ENCODE data around the gene KCNJ18.
"Not testable (repeated sequence)": the region's sequence is repeated elsewhere in the genome, so short reads cannot be mapped to it uniquely, and the experiment has no call there.

KCNJ18 gene

DNA sequence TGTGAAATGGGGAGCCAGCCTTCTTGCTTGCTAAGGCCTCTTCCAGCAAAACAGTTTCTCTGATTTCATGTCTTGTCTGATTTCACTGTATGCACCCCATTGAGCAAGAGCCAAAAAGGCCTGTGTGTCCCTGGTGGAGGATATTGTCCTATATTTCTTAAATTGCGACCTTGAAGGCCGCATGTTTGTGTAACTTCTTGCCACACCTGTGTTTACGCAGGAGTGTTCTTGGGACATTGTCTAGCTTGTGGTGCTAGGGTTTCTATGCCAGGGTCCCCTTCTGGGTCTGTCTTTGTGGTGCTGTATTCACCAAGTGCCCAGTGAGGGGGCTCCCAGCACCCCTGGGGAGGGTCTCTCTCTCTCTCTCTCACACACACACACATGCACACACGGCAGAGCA, 6.8 kb downstream of the KCNJ18 start:
- H3K4me3 ChIP-seq (ENCODE audit: low read length); DNase-seq (ENCODE audit: low read depth): not testable (repeated sequence)

DNA sequence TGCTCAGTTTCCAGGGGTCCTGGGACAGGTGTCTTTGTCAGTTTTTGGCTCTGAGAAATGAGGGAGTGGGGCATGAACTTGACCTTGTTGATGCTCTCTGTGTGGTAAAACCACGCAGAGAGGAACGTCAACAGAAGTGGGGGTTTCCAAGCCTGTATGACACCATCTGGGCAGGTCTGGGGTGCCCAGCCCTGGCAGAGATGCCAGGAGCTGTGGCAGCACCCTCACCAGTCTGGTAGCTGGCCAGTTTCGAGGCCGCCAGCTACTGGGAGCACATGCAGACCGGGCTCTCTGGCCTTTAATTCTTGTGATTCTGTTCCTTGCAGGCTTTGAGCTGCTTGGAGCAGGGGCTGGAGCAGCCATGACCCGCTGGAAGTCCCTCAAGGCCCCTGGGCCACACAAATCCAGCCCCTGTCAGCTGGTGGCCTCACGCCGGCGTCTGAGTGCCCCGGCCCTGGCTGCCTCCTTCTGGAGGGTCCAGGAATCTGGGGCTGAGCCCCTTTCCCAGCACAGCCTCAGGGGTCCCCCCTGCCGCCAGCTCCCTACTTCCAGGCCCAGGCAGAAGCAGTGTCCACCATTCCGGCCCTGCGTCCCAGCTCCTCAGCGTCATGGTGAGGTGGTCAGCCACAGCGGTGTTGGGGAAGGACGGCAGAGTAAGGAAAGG, 7.4 kb downstream of the KCNJ18 start:
- H3K4me3 ChIP-seq (ENCODE audit: low read length); DNase-seq (ENCODE audit: low read depth): not testable (repeated sequence)

DNA sequence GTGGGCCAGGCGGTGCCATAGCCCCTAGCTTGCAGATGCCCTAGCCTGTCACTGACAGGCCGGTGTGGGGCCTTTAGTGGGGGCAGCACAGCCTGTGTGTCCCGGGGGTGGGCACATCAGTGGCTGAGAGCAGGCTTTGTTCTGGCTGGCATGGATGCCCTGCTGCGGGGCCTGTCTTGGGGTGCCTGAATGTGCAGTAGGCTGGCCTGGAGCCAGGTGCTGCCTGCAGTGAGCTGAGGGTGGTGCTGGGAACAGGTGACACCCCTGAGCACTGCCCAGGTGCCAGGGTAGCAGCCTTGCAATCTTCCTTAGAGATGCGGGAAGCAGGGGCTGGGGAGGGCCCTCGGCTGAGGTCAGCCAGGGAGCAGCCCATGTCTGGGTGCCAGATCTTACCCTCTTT, 8.8 kb downstream of the KCNJ18 start:
- DNase-seq (ENCODE audit: low read depth); H3K4me3 ChIP-seq (ENCODE audit: low read length): not testable (repeated sequence)

DNA sequence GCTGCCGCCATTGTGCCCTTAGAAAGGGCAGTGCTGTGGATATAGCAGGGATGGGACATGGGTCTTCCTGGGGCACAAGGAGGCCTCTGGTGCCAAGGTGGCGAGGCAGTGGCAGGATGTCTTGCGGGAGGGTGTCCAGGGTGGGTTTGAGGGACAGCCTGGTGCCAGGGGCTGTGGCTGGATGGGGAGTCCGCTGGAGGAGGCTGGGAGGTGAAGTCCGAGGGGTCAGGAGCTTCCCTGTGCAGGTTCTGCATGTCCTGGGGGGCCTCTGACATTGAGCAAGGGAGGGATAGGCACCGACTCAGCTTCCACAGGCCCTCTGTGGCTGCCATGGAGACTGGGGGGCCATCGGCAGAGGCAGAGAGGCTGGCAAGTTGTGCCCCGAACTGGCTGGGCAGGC, 9.7 kb downstream of the KCNJ18 start:
- not testable (repeated sequence) for DNase-seq (ENCODE audit: low read depth)

DNA sequence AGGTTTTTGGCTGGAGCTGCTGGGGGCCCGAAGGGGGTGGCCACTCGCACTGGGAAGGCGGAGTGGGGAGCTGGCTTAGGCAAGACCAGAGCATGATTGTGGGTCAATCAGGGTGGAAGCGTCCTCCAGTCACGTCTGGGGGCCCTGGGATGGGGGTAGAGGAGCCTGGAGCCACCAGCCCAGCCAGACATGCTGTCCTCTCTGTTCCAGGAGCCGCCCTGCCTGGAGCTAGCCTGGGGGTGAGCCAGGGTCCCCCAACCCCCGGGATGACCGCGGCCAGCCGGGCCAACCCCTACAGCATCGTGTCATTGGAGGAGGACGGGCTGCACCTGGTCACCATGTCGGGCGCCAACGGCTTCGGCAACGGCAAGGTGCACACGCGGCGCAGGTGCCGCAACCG, 10.2 kb downstream of the KCNJ18 start:
- DNase-seq (ENCODE audit: low read depth); H3K4me3 ChIP-seq (ENCODE audit: low read length): not testable (repeated sequence)

More for the DNA sequence above, 9.7 kb downstream of the KCNJ18 start:
- not testable (repeated sequence) for H3K4me3 ChIP-seq (ENCODE audit: low read length)

DNA sequence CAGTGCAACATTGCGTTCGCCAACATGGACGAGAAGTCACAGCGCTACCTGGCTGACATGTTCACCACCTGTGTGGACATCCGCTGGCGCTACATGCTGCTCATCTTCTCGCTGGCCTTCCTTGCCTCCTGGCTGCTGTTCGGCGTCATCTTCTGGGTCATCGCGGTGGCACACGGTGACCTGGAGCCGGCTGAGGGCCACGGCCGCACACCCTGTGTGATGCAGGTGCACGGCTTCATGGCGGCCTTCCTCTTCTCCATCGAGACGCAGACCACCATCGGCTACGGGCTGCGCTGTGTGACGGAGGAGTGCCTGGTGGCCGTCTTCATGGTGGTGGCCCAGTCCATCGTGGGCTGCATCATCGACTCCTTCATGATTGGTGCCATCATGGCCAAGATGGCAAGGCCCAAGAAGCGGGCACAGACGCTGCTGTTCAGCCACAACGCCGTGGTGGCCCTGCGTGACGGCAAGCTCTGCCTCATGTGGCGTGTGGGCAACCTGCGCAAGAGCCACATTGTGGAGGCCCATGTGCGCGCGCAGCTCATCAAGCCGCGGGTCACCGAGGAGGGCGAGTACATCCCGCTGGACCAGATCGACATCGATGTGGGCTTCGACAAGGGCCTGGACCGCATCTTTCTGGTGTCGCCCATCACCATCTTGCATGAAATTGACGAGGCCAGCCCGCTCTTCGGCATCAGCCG, 10.8 kb downstream of the KCNJ18 start:
- DNase-seq (ENCODE audit: low read depth); H3K4me3 ChIP-seq (ENCODE audit: low read length): not testable (repeated sequence)

DNA sequence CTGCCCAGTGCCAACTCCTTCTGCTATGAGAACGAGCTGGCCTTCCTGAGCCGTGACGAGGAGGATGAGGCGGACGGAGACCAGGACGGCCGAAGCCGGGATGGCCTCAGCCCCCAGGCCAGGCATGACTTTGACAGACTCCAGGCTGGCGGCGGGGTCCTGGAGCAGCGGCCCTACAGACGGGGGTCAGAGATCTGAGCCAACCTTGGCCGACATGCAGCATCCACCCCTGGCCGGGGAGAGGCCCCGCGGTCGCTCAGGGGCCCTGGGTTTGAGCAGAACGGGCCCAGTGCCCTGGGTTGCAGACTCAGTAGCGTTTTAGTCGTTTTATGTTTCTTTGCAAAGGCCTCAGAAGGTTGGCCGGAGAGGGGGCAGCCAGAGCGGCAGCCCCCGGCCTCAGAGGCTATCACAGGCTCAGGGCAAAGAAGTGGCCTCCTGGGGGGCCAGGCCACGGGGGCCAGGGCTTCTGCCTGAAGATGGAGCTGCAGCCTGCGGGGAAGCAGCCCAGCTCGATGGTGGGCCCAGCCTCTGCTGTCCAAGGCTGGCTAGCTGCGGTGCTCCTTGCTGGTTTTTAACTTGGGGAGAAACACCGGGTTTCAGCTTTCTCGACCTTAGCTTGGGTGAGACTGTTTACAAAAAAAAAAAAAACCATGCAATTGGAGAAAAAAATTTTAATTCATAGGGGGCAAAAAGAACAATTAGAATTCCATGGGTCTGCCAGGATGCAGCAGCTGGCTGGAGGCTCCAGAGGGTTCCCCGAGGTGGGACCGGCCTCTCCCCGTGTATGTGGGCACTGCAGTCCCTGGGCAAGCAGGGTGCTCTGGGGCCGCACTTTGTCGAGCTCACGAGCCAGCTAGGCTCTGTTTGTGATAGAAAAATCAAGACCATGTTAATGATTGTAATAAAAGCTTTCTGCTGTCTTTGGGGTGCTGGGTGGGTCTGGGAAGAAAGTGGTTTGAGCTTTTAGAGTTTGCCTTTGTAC, 11.9 kb downstream of the KCNJ18 start:
- not testable (repeated sequence) for DNase-seq (ENCODE audit: low read depth); H3K4me3 ChIP-seq (ENCODE audit: low read length)

DNA sequence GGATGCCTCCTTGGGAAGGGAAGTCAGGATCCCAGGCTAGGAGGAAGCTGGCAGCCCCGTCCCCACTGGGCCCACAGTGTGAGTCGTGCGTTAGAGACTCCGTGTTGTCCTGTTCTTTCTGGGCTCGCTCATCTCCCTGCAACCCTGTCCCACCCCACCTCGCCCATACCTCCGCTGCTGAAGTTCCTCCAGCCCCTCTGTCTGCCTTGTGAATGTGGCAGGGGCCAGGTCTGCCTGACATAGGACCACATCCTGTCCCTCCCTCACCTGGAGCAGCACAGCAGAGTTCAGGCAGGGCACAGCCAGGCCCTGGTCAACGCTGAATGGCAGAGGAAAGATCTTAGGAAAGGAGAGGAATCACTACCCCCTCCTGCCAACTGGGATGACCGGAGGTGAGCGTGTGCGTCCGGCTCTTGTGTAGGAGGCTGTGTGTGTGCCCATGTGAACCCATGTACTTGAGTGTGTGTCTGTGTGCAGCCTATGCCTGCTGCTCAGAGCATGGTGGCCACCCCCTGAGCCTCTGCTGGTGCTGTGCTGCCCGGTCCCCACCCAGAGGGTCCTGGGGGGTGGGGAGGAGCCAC, 12.8 kb downstream of the KCNJ18 start:
- TF ChIP-seq, protein P1, sequence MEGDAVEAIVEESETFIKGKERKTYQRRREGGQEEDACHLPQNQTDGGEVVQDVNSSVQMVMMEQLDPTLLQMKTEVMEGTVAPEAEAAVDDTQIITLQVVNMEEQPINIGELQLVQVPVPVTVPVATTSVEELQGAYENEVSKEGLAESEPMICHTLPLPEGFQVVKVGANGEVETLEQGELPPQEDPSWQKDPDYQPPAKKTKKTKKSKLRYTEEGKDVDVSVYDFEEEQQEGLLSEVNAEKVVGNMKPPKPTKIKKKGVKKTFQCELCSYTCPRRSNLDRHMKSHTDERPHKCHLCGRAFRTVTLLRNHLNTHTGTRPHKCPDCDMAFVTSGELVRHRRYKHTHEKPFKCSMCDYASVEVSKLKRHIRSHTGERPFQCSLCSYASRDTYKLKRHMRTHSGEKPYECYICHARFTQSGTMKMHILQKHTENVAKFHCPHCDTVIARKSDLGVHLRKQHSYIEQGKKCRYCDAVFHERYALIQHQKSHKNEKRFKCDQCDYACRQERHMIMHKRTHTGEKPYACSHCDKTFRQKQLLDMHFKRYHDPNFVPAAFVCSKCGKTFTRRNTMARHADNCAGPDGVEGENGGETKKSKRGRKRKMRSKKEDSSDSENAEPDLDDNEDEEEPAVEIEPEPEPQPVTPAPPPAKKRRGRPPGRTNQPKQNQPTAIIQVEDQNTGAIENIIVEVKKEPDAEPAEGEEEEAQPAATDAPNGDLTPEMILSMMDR (conservative IDR thresholded peaks at IDR 0.05; ENCODE audit: low read depth, low read length) = no peak
- H3K4me3 ChIP-seq (ENCODE audit: low read length) = no peak overlapping the region
- no peak for DNase-seq (ENCODE audit: low read depth)

DNA sequence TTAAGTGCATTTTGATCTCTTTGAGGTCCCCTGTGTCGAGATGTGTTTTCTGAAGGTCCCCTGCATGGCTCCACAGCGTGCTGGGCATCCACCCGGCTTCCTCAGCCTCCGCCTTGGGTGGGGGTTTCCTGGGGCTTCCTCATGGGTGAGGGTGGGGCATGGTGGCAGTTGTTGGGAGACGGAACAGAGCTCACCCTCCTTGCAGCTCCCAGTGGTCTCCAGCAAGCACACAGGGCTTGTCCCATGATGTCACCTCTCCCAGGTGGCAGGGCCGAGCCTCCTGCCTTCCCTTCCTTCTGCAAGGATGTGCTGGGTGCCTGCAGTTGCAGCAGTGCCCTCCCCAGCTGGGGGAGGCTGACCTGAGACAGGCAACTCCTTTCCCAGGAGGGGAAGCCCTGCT, 13.4 kb downstream of the KCNJ18 start:
- not testable (repeated sequence) for H3K4me3 ChIP-seq (ENCODE audit: low read length); DNase-seq (ENCODE audit: low read depth)

DNA sequence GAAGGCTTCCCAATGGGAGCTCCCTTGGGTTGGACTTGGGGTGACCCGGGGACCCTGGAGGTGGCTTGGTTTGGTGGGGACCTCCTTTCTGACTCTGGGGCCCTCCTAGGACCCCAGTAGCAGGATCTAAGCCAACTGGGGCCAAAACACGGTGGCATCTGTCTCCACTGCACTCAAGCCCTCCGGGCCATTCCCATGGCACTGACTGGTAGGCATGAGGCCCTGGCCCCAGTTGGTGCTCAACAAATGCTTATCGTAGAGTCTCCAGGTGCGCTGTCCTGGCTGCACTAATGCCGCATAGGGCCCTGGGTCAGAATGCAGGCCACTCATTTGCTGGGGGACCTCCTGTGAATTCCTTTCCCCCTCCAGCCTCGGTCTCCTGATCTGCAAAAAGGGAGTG, 14.2 kb downstream of the KCNJ18 start:
- DNase-seq (ENCODE audit: low read depth); H3K4me3 ChIP-seq (ENCODE audit: low read length): not testable (repeated sequence)

DNA sequence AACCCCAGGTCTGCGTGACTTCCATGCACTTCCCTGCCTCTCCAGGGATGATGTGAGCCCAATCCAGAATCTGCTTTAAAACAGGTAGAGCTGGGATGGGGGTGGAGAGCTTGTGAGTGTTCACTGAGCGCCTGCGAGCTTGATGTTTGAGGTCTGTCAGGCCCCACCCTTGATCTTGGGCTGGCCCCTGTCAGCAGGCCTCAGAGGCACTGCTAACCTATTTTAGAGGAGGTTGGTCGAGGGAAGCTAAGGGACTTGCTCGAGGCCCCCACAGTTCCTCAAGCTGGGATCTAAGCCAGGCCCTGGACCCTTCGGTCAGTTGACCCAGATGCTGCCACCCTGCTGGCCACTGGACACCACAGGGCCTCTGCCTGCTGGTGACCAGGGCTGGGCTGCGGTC, 14.8 kb downstream of the KCNJ18 start:
- H3K4me3 ChIP-seq (ENCODE audit: low read length); DNase-seq (ENCODE audit: low read depth): not testable (repeated sequence)

DNA sequence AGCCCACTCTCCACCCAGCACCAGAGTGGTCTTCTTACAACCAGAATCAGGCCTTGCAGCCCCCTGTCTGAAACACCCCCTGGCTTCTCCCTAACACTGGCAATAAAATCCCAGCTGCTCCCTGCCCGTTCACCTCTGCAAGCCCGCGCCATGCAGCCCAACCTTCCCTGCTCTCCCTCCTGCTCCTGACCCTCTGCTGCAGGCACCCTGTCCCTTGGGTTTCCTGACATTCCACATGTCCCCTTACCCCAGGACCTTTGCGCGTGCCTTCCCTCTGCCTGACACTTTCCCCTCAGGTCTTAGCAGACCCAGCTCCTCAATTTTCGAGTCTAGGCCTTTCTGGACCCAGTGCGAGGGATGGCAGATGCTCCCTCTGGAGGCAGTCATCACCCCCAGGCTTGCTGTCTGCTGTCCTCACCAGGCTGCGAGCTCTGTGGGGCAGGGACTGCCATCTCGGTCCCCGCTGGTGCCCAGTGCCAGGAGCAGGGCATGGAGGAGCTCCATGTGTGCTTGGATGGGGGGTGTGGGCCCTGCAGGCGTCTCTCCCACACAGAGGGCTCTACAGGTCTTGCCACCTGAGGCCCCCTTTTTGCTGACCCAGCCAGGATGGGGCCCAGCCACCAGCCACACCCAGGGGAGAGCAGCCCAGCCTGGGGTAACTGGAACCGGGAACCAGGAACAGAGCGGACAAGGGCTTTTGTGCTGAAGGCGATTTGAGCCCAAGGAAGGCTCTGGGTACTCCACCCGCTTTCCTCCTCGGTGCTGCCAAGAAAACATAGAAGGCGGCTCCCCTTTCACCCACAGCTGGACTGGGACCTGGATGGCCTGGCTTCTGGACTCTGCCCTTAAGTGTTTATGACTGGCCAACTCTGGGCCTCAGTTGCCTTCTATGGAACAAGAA, 15.6 kb downstream of the KCNJ18 start:
- not testable (repeated sequence) for H3K4me3 ChIP-seq (ENCODE audit: low read length); DNase-seq (ENCODE audit: low read depth)

DNA sequence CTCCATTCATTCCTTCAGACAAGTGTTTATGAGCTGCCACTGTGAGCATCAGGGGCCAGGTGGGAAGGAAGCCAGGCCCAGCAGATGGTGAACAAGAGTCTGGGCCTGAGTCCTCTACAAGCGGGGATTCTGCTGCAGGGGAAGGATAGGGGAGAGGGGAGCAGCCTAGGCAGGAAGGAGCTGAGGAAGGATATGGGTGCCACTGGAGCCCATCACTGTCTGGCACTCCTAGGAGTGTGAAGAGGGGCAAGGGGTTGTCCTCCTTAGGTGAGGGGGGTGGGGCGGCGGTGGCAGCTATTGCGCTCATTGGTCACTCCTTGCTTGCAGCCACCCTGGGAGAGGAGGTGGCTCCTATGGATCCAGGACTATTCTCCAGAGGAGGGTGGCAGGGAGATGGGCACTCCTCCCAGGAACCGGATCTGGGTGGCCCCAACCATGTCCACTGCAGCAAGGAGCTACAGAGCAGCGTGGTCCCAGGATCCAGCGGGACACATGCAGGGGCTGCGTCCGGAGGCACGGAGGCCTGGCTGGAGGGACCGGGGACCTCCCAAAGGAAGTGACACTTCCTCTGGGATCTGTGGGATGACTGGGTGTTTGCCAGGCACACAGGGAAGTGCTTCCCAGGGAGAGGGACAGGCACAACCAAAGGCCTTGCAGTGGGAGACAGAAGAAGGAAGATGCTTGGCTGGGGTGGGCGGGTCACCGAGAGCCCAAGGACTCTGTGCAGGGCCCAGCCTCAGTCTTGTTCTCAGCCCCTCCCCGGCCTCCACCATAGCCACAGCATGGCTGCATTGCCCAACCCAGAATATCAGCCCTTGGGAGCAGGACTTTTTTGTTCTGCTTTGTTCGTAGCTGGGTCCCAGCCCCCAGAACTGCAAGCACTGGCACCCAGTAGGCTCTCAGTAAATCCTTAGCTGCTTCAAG, 16.6 kb downstream of the KCNJ18 start:
- H3K4me3 ChIP-seq (ENCODE audit: low read length); DNase-seq (ENCODE audit: low read depth): not testable (repeated sequence)

DNA sequence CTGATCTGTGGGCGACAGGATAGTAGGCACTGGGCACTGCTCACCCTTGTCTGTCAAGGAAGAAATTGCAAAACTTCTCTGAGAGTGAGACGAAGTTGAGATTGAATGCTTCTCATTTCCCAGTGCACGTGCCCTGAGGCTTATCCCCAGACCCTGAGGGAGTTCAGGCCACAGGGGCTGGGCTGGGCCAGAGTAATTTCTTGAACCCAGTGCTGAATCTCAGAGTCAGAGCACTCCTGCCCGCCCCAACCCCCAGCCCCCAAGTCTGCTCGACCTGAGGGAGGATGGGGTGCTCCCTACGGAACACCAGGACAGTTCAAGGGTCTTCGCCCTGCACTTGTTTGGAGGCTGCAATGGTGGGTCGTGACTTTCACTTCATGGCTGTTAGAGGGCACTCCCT, 17.7 kb downstream of the KCNJ18 start:
- not testable (repeated sequence) for DNase-seq (ENCODE audit: low read depth); H3K4me3 ChIP-seq (ENCODE audit: low read length)

DNA sequence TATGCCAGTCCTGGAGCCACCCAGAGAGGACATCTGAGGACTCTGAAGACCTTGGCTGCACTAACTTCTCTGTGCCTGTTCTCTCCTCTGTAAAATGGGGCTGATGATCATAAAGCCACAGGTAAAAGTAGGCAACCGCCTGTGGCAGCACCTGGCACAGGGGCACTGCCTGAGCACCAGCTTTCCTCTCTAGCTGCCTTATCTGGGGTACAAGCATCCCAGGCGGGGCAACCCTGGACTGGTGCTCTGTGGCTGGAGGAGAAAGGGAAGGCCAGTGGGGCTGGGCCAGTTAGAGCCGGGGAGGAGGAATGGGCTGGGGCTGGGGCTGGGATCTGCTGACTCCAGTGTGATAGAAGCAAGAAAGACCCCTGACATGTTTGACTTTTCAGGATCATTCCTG, 18.2 kb downstream of the KCNJ18 start:
- not testable (repeated sequence) for DNase-seq (ENCODE audit: low read depth); H3K4me3 ChIP-seq (ENCODE audit: low read length)
